Right lobe of liver (tissue), 6 donors: ENCODE results near the gene POFUT2. TPM values are rescaled to one million over a fixed set of nuclear protein-coding genes. Genes with fewer than 3 reads are reported as not detected.
A peak's percentile ranks its signal among the peaks of the same experiment; 100 is the strongest.

Source experiments
- ATAC-seq, 4 donors: fragments of 200-7000 bp; cut with Tn5 transposase; one replicate each; pipeline ENCODE4 v1.9.1; 2020; ENCODE audit warnings: mild to moderate bottlenecking in 4 of 4, moderate library complexity in 4 of 4
- DNase-seq, 3 donors: peaks; one replicate each; pipeline ENCODE4 v3.0.0-alpha.2; 2020
- H3K27ac ChIP-seq, 3 donors: fragments of 200-600 bp; one replicate each; pipeline ENCODE4 v1.8.0; 2022
- H3K27me3 ChIP-seq, 2 donors: fragments of 200-600 bp; one replicate each; pipeline ENCODE4 v1.8.0; 2022
- H3K36me3 ChIP-seq, 4 donors: fragments of 200-600 bp; sonication (generic) in 1 of 4; one replicate each; pipeline versions ENCODE4 v1.5.1 to v1.8.0; 2017 to 2022; ENCODE audit warnings: control low read depth in 1 of 4
- H3K4me1 ChIP-seq, 4 donors: fragments of 200-600 bp; sonication (generic) in 1 of 4; one replicate each; pipeline versions ENCODE4 v1.5.1 to v1.8.0; 2017 to 2022; ENCODE audit warnings: control low read depth in 1 of 4
- H3K4me3 ChIP-seq, 3 donors: fragments of 200-600 bp; one replicate each; pipeline ENCODE4 v1.8.0; 2022
- H3K9me3 ChIP-seq, 4 donors: fragments of 200-600 bp; sonication (generic) in 1 of 4; one replicate each; pipeline versions ENCODE4 v1.5.1 to v1.8.0; 2017 to 2022; ENCODE audit warnings: control low read depth in 1 of 4
- POLR2A ChIP-seq: fragments of 450-650 bp; IDR thresholded peaks from one replicate; pipeline ENCODE4 v1.6.1; 2017; ENCODE audit warnings: antibody characterized with exemption, mild to moderate bottlenecking
- WGBS: methylation state at CpG from one replicate; pipeline ENCODE4 v1.1.6; 2018; ENCODE audit warnings: low coverage, low lambda C conversion rate; ENCODE audit not compliant: insufficient coverage; ENCODE audit errors: missing lambda C conversion rate; 5-methylcytosine and 5-hydroxymethylcytosine counted together
- intact Hi-C, 2 donors: fragments of 100-400 bp; cut with DNase I; formaldehyde crosslinking; loops; one replicate each; pipeline versions ENCODE4 v1.11.2 to v1.14.1; 2022
- total RNA-seq, 6 experiments: library from RNA; depleted of rRNA in 2 of 6; stranded (reverse); fragments of >200 nt in 2 of 6; fragmentation: NEBNext Ultra II Directional in 3 of 6; extraction: Animal tissue kit (Norgen Biotek cat#: 25700) in 3 of 6; gene quantifications; one replicate each; pipeline versions ENCODE4 v1.1.0 to v1.2.4, GENCODE V29; 2016 to 2023
- TF ChIP-seq, protein P1 (sequence below), 4 donors: fragments of 200-600 bp in 3 of 4; fragments of 450-650 bp in 1 of 4; IDR thresholded peaks; one replicate each; pipeline versions ENCODE4 v1.5.1 to v1.8.0; 2016 to 2022; ENCODE audit warnings: antibody characterized with exemption in 4 of 4, mild to moderate bottlenecking in 2 of 4
- donor health status: DM: no; HTN: yes; CAD: no.
- donor health status: DM: no; HTN: no; CAD: no.
- donor health status: DM: no; HTN: no; CAD: no.
- donor health status: DM: no; HTN: yes; CAD: no.
- donor health status: DM: no; HTN: yes; CAD: no.

POFUT2 gene
- total RNA-seq, 6 experiments from 2014 or later = 10.5 to 22.0 (median 13.7) TPM

DNA sequence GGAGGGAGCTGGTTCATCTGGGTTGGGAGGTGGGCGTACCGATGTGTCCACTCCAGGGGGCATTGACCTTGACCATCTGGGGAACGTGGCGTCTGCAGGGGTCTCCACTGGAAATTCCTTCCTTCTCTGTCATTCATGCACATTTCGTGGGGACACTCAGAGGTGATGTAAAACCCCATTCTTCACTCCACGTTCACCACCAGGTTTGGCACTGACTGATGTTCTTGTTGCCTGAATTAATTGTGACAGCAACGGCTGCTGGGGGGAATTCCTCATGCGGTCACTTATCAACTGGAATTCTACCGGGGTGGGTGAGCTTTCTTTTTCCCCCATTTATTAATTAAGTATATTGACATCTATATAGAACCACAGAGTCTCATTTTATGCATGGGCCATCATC lies 18.1 kb upstream of the POFUT2 start:
- H3K4me1 ChIP-seq = peaks cover 0 to 26% (median 9%) of the 10 kb centered on the region in 4 donors
- ATAC-seq (no peak), DNase-seq (no peak)
- TF ChIP-seq, protein P1, sequence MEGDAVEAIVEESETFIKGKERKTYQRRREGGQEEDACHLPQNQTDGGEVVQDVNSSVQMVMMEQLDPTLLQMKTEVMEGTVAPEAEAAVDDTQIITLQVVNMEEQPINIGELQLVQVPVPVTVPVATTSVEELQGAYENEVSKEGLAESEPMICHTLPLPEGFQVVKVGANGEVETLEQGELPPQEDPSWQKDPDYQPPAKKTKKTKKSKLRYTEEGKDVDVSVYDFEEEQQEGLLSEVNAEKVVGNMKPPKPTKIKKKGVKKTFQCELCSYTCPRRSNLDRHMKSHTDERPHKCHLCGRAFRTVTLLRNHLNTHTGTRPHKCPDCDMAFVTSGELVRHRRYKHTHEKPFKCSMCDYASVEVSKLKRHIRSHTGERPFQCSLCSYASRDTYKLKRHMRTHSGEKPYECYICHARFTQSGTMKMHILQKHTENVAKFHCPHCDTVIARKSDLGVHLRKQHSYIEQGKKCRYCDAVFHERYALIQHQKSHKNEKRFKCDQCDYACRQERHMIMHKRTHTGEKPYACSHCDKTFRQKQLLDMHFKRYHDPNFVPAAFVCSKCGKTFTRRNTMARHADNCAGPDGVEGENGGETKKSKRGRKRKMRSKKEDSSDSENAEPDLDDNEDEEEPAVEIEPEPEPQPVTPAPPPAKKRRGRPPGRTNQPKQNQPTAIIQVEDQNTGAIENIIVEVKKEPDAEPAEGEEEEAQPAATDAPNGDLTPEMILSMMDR (IDR thresholded peaks at IDR 0.05) = no peak
- TF ChIP-seq POLR2A = no peak
- 60% methylated on average over 4 of the region's 9 CpGs for WGBS
- H3K36me3 ChIP-seq = no peaks in the 10 kb centered on the region
- no peaks in the 10 kb centered on the region for H3K9me3 ChIP-seq
- intact Hi-C loops = no loop called here
- no peak overlapping the region for H3K27ac ChIP-seq
- H3K27me3 ChIP-seq = no peaks in the 10 kb centered on the region
- no peak overlapping the region for H3K4me3 ChIP-seq

DNA sequence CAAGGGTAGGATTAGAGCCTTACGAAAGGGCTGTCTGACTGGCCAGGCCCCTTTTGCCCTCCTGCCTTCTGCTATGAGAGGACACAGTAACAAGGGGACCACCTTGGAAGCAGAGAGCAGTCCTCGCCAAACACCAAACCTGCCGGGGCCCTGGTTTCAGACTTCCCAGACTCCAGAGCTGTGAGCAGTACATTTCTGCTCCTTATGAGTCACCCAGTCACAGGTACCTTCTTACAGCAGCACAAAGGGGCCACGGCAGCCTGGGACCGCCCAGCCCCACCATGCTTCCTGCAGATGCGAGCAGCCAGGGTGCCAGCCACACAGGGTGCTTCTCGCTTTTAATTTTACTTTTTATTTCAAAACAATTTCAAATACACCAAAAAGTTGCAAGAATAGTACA lies 17.2 kb upstream of the POFUT2 start:
- H3K4me1 ChIP-seq = peaks cover 0 to 26% (median 9%) of the 10 kb centered on the region in 4 donors

DNA sequence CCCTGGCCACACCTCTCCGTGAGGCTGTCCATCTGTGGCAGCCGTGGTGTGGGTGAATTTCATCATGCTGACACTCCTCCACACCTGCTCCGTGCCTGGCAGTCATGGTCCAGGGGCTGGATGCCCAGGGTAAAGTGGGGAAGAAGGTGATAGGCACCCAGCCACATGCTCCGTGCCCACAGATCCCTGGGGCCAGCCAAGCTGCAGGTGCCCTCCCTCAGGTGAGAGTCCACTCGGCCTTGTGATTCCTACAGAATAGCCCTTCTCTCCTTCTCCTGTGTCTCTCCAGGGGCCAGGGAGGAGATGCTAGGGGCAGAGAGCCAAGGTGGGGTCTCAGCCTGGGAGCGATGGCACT lies 16.8 kb upstream of the POFUT2 start:
- intact Hi-C loops = loop anchor here in 1 of 2 donors (5.0 kb wide), 1 partner anchor 133 kb away; no protein-coding TSS in a partner anchor
- TF ChIP-seq, protein P1 (IDR thresholded peaks at IDR 0.05) = no peak
- TF ChIP-seq POLR2A = no peak
- no peak overlapping the region for H3K27ac ChIP-seq

More for the DNA sequence above, 17.2 kb upstream of the POFUT2 start:
- 51% methylated on average over 4 of the region's 7 CpGs for WGBS
- no peak overlapping the region for H3K4me3 ChIP-seq
- DNase-seq (no peak), ATAC-seq (no peak)
- H3K27me3 ChIP-seq = no peaks in the 10 kb centered on the region
- no peaks in the 10 kb centered on the region for H3K9me3 ChIP-seq
- H3K27ac ChIP-seq = no peak overlapping the region
- intact Hi-C loops = loop anchor here in 1 of 2 donors (5.0 kb wide), 1 partner anchor 132 kb away; no protein-coding TSS in a partner anchor
- H3K36me3 ChIP-seq = no peaks in the 10 kb centered on the region
- TF ChIP-seq, protein P1 (IDR thresholded peaks at IDR 0.05) = no peak
- TF ChIP-seq POLR2A = no peak

DNA sequence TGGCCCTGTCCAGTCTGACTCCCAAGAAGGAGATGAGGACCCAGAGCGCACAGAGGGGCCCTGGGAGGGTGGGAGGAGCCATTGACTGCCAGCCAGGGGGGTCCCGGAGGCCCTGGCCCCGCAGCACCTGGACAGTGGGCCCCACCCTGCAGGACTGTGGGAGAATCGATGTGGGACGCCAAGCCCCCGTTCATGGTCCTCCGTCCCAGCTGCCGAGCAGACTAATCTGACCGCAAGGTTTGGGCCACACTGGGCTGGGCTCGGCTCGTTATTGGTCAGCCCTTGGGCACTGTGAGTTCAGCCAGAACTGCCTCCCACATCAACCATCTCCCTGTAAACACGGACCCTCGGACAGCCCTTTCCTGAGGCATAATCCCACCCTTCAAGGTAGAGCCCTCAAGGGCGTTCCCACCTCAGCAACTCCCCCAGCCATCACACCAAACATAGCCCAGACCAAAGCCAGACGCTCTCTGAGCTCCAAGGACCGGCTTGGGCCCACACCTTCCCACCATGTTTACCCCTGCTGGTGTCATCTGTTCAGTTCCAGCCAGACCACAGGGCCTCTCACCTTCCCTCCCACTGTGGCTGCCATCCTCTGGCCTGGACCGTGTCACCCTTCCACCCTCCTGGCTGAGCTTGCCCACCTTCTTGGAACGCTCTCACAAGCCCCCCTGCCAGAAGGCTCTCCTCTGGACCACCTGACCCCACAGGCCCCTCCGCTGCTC lies 16.2 kb upstream of the POFUT2 start:
- TF ChIP-seq, protein P1 (IDR thresholded peaks at IDR 0.05) = no peak
- no peak for TF ChIP-seq POLR2A
- H3K27me3 ChIP-seq = no peaks in the 10 kb centered on the region
- no peak for ATAC-seq
- WGBS = 84% methylated on average over 4 of the region's 19 CpGs
- peaks cover 0 to 24% (median 10%) of the 10 kb centered on the region in 4 donors for H3K4me1 ChIP-seq
- no peak overlapping the region for H3K27ac ChIP-seq
- intact Hi-C loops = loop anchor here in 1 of 2 donors (5.0 kb wide), 1 partner anchor 133 kb away; no protein-coding TSS in a partner anchor
- no peak overlapping the region for H3K4me3 ChIP-seq
- no peaks in the 10 kb centered on the region for H3K36me3 ChIP-seq
- peak in 1 of 3 donors; percentile 43 for DNase-seq
- no peaks in the 10 kb centered on the region for H3K9me3 ChIP-seq

More for the DNA sequence above, 16.8 kb upstream of the POFUT2 start:
- Histone ChIP-seq H3K36me3 (no peaks in the 10 kb centered on the region), H3K9me3 (no peaks in the 10 kb centered on the region), H3K4me3 (no peak overlapping the region), H3K27me3 (no peaks in the 10 kb centered on the region), H3K4me1 (peaks cover 0 to 26% (median 11%) of the 10 kb centered on the region in 4 donors)
- 83% methylated on average over 2 of the region's 6 CpGs for WGBS
- ATAC-seq = no peak
- peak in 1 of 3 donors; percentile 47 for DNase-seq
